Lung microvascular endothelial cell (primary cell): ENCODE measurements around the gene PANK3. TPM values are rescaled to one million over a fixed set of nuclear protein-coding genes. Genes with fewer than 3 reads are reported as not detected.
A peak's percentile ranks its signal among the peaks of the same experiment; 100 is the strongest.

Experiments
- DNase-seq, 2 donors: peaks; one replicate each; pipeline versions ENCODE4 v3.0.0 to v3.0.0-alpha.2; 2010; ENCODE audit warnings: low read depth in 2 of 2
- total RNA-seq: library from RNA; depleted of rRNA; stranded (reverse); fragments of >200 nt; gene quantifications from 2 replicates; pipeline ENCODE4 v1.2.1, GENCODE V29; 2014

Gene PANK3
- total RNA-seq: 34.4 and 63.1 TPM in 2 replicates

- peak in 1 of 2 donors; percentile 78 for DNase-seq
These were observed at the start of gene PANK3 for GRCh38 chr5:168578538-168579487. Gene PANK3, minus strand, starts transcription at chr5:168579368. Its CDS starts 85 bp downstream, at chr5:168579283.

GRCh38 chr5:168624850-168625364 lies 45.7 kb upstream of the PANK3 start:
- no peak for DNase-seq

GRCh38 chr5:168620807-168621206 lies 41.6 kb upstream of the PANK3 start:
- no peak for DNase-seq

- no peak for DNase-seq
These were observed 35.5 kb upstream of the PANK3 start for GRCh38 chr5:168614661-168615060.

GRCh38 chr5:168613996-168614395 lies 34.8 kb upstream of the PANK3 start:
- no peak for DNase-seq

- no peak for DNase-seq
These were observed 34.2 kb upstream of the PANK3 start for GRCh38 chr5:168613396-168613795.

GRCh38 chr5:168612996-168613395 lies 33.8 kb upstream of the PANK3 start:
- DNase-seq: peak in 1 of 2 donors; percentile 25

- DNase-seq: no peak
These were observed 33.0 kb upstream of the PANK3 start for GRCh38 chr5:168612123-168612522.

- DNase-seq: no peak
These were observed 32.0 kb upstream of the PANK3 start for GRCh38 chr5:168611165-168611564.

- DNase-seq: no peak
These were observed 30.8 kb upstream of the PANK3 start for GRCh38 chr5:168609806-168610482.

- no peak for DNase-seq
These were observed 29.7 kb upstream of the PANK3 start for GRCh38 chr5:168608821-168609220.

- no peak for DNase-seq
These were observed 29.2 kb upstream of the PANK3 start for GRCh38 chr5:168608386-168608785.

- DNase-seq: no peak
These were observed 28.8 kb upstream of the PANK3 start for GRCh38 chr5:168607946-168608345.

- no peak for DNase-seq
These were observed 27.4 kb upstream of the PANK3 start for GRCh38 chr5:168606562-168606961.

- no peak for DNase-seq
These were observed 25.3 kb upstream of the PANK3 start for GRCh38 chr5:168604436-168604835.

- DNase-seq: no peak
These were observed 24.6 kb upstream of the PANK3 start for GRCh38 chr5:168603746-168604145.

GRCh38 chr5:168602517-168602916 lies 23.3 kb upstream of the PANK3 start:
- DNase-seq: no peak

GRCh38 chr5:168601972-168602371 lies 22.8 kb upstream of the PANK3 start:
- no peak for DNase-seq

- no peak for DNase-seq
These were observed 21.2 kb upstream of the PANK3 start for GRCh38 chr5:168600409-168600808.

GRCh38 chr5:168599826-168600225 lies 20.7 kb upstream of the PANK3 start:
- DNase-seq: no peak

GRCh38 chr5:168598639-168599038 lies 19.5 kb upstream of the PANK3 start:
- DNase-seq: no peak

- no peak for DNase-seq
These were observed 17.8 kb upstream of the PANK3 start for GRCh38 chr5:168596927-168597326.
